Transverse colon (tissue), 4 donors: Measurements from ENCODE around the gene NPFF.

Experiments
- EP300 ChIP-seq: sonication (generic); formaldehyde crosslinking; IDR thresholded peaks from one replicate; pipeline ENCODE4 v1.6.1; 2017; ENCODE audit warnings: antibody characterized with exemption, low read depth
- POLR2A ChIP-seq: fragments of 450-650 bp; IDR thresholded peaks from one replicate; pipeline ENCODE4 v1.6.1; 2016; ENCODE audit warnings: antibody characterized with exemption, mild to moderate bottlenecking, moderate library complexity
- POLR2AphosphoS5 ChIP-seq, 3 donors: sonication (generic); formaldehyde crosslinking; IDR thresholded peaks; one replicate each; pipeline ENCODE4 v1.6.1; 2016; ENCODE audit warnings: antibody characterized with exemption in 3 of 3
- TF ChIP-seq, protein P1 (sequence below), 5 experiments: fragments of 200-600 bp in 3 of 5; fragments of 450-650 bp in 2 of 5; sonication (generic) in 3 of 5; IDR thresholded peaks; 1 replicate in 2 of 5; 2 replicates in 3 of 5; pipeline ENCODE4 v1.5.1; 2016 to 2017; ENCODE audit warnings: antibody characterized with exemption in 5 of 5, inconsistent platforms in 3 of 5, mild to moderate bottlenecking in 2 of 5, moderate library complexity in 1 of 5

DNA sequence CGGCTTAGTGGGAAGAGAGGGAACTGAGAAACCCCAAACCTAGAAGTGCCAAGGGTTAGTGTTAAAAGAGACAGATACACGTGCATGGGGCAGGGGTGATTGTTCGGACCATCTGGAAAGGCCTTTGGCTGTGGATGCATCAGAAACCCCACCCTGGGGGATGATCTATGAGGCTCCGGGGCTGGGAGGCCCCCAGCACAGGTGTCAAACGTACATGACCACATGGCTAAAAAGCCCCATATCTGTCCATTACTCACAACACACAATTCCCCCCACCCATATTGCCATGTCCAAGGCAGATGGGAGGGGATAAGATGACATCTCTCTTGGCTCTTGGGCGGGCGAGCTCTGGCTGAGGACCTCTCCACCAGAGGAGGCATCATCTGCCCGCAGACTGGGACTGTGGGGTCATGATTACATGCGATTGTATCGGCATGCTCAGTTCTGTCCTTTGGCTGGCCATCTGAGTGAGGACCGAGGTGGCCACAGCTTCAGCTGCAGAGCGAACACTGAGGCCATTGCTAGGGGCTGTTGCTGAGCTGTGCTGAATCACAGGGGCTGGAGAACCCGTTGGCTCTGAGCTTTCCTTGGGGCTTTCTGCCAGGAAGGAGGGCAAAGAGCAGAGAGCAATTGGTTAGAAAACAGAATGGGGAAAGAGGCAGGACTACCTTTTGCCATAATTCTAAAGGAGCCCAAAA, 9.6 kb upstream of the NPFF start:
- TF ChIP-seq, protein P1, sequence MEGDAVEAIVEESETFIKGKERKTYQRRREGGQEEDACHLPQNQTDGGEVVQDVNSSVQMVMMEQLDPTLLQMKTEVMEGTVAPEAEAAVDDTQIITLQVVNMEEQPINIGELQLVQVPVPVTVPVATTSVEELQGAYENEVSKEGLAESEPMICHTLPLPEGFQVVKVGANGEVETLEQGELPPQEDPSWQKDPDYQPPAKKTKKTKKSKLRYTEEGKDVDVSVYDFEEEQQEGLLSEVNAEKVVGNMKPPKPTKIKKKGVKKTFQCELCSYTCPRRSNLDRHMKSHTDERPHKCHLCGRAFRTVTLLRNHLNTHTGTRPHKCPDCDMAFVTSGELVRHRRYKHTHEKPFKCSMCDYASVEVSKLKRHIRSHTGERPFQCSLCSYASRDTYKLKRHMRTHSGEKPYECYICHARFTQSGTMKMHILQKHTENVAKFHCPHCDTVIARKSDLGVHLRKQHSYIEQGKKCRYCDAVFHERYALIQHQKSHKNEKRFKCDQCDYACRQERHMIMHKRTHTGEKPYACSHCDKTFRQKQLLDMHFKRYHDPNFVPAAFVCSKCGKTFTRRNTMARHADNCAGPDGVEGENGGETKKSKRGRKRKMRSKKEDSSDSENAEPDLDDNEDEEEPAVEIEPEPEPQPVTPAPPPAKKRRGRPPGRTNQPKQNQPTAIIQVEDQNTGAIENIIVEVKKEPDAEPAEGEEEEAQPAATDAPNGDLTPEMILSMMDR (IDR thresholded peaks at IDR 0.05) = no peak
- no peak for TF ChIP-seq POLR2A
- TF ChIP-seq POLR2AphosphoS5 (IDR thresholded peaks at IDR 0.05) = no peak
- no peak for TF ChIP-seq EP300
